Measurements from ENCODE around the gene EYS. TPM values are rescaled to one million over a fixed set of nuclear protein-coding genes. Genes with fewer than 3 reads are reported as not detected.

EYS gene
- total and polyA plus RNA-seq, 4 donors: 0.53 to 4.5 (median 2.4) TPM

DNA sequence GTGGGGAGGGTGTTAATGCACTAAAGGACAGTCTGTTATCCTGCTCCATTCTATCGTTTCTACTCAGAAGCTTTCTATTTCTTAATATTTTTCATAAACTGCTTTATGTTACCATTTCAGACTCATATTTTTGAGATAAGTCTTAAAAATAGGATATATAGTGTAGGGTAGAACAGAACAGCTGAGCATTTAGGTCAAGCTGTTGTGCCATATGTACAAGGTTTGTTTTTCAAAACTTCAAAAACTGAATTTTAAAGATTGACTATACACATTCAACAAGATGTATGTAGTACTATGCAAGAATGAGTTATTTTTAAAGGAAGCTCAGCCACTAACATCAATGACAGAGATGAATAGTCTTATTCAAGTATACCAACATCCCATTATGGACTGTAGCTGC is 1634.3 kb downstream of the EYS start:
- DNase-seq (ENCODE audit: low read depth in 4 of 6, low spot score in 6 of 6): peak in 1 of 6 donors; percentile 74
- WGBS (ENCODE audit: insufficient coverage): no CpG with 5 or more reads among the region's 1 CpG
- Histone ChIP-seq H3K4me1 (ENCODE audit: control insufficient read depth, insufficient read depth, low read length) (no peaks in the 10 kb centered on the region), H3K4me3 (ENCODE audit: low read depth, low read length) (no peak overlapping the region), H3K27ac (ENCODE audit: low read depth, low read length) (no peak overlapping the region), H3K9me3 (ENCODE audit: control insufficient read depth, insufficient read depth, low read length) (no peaks in the 10 kb centered on the region), H3K36me3 (ENCODE audit: control insufficient read depth, insufficient read depth, low read length) (no peaks in the 10 kb centered on the region), H3K27me3 (ENCODE audit: control insufficient read depth, insufficient read depth, low read length) (no peaks in the 10 kb centered on the region)

DNA sequence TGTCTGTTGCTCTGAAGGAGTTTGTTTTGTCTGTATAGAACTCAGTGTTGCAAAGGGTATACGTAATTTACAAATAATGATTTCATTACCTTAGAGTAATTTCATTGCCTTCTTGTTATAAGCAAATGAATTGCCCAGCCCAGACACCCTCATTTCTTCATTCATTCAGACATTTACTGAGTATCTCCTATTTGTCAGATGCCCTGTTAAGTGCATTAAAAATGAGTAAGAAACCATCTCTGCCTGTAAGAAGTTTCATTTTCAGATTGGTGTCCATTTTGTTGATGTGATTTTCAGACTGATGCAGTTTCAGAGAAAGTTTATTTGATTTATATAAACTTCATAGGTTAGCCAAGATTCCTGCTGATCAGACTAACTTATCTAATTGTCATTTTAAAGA is 1642.1 kb downstream of the EYS start:
- no CpG with 5 or more reads among the region's 1 CpG for WGBS (ENCODE audit: insufficient coverage)
- DNase-seq (ENCODE audit: low read depth in 4 of 6, low spot score in 6 of 6): no peak
- Histone ChIP-seq H3K27me3 (ENCODE audit: control insufficient read depth, insufficient read depth, low read length) (no peaks in the 10 kb centered on the region), H3K4me3 (ENCODE audit: low read depth, low read length) (no peak overlapping the region), H3K9me3 (ENCODE audit: control insufficient read depth, insufficient read depth, low read length) (no peaks in the 10 kb centered on the region), H3K4me1 (ENCODE audit: control insufficient read depth, insufficient read depth, low read length) (no peaks in the 10 kb centered on the region), H3K27ac (ENCODE audit: low read depth, low read length) (no peak overlapping the region), H3K36me3 (ENCODE audit: control insufficient read depth, insufficient read depth, low read length) (no peaks in the 10 kb centered on the region)

- 100% methylated on average over 1 of the region's 5 CpGs for WGBS (ENCODE audit: insufficient coverage)
- Histone ChIP-seq H3K9me3 (ENCODE audit: control insufficient read depth, insufficient read depth, low read length) (no peaks in the 10 kb centered on the region), H3K27me3 (ENCODE audit: control insufficient read depth, insufficient read depth, low read length) (no peaks in the 10 kb centered on the region), H3K36me3 (ENCODE audit: control insufficient read depth, insufficient read depth, low read length) (no peaks in the 10 kb centered on the region), H3K4me1 (ENCODE audit: control insufficient read depth, insufficient read depth, low read length) (no peaks in the 10 kb centered on the region), H3K4me3 (ENCODE audit: low read depth, low read length) (no peak overlapping the region), H3K27ac (ENCODE audit: low read depth, low read length) (no peak overlapping the region)
- no peak for DNase-seq (ENCODE audit: low read depth in 4 of 6, low spot score in 6 of 6)
These were observed 1643.9 kb downstream of the EYS start for GRCh38 chr6:64062960-64063683.

DNA sequence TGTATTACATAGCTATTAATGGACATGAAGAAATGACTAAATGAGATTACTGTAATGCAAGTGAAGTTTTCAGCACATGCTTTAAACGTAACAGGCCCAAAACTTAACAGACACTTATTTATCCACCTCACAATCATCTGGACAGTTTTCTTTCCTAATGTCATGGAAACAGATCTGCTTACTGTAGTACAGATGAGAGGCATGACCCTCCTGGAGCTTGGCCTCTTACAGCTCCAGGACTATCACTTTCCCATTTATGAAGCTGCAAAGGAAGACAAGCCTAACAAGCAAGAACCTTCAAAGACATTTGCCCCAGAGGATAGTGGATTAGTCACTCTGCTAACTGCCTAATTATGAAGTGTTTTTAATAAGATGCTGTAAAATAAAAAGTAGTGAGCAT is 1652.2 kb downstream of the EYS start:
- DNase-seq (ENCODE audit: low read depth in 4 of 6, low spot score in 6 of 6): no peak
- H3K36me3 ChIP-seq (ENCODE audit: control insufficient read depth, insufficient read depth, low read length): no peaks in the 10 kb centered on the region
- no peak overlapping the region for H3K27ac ChIP-seq (ENCODE audit: low read depth, low read length)
- no peaks in the 10 kb centered on the region for H3K9me3 ChIP-seq (ENCODE audit: control insufficient read depth, insufficient read depth, low read length)
- no peaks in the 10 kb centered on the region for H3K4me1 ChIP-seq (ENCODE audit: control insufficient read depth, insufficient read depth, low read length)
- WGBS (ENCODE audit: insufficient coverage): no CpG with 5 or more reads among the region's 1 CpG
- no peak overlapping the region for H3K4me3 ChIP-seq (ENCODE audit: low read depth, low read length)
- H3K27me3 ChIP-seq (ENCODE audit: control insufficient read depth, insufficient read depth, low read length): no peaks in the 10 kb centered on the region

GRCh38 chr6:64050590-64050989 is 1656.4 kb downstream of the EYS start:
- Histone ChIP-seq H3K9me3 (ENCODE audit: control insufficient read depth, insufficient read depth, low read length) (no peaks in the 10 kb centered on the region), H3K36me3 (ENCODE audit: control insufficient read depth, insufficient read depth, low read length) (no peaks in the 10 kb centered on the region), H3K27me3 (ENCODE audit: control insufficient read depth, insufficient read depth, low read length) (no peaks in the 10 kb centered on the region), H3K27ac (ENCODE audit: low read depth, low read length) (no peak overlapping the region), H3K4me3 (ENCODE audit: low read depth, low read length) (no peak overlapping the region), H3K4me1 (ENCODE audit: control insufficient read depth, insufficient read depth, low read length) (no peaks in the 10 kb centered on the region)
- DNase-seq (ENCODE audit: low read depth in 4 of 6, low spot score in 6 of 6): peak in 1 of 6 donors; percentile 6
- WGBS (ENCODE audit: insufficient coverage): no CpG with 5 or more reads among the region's 1 CpG

GRCh38 chr6:64049736-64050135 is 1657.3 kb downstream of the EYS start:
- DNase-seq (ENCODE audit: low read depth in 4 of 6, low spot score in 6 of 6): no peak
- Histone ChIP-seq H3K27me3 (ENCODE audit: control insufficient read depth, insufficient read depth, low read length) (no peaks in the 10 kb centered on the region), H3K9me3 (ENCODE audit: control insufficient read depth, insufficient read depth, low read length) (no peaks in the 10 kb centered on the region), H3K36me3 (ENCODE audit: control insufficient read depth, insufficient read depth, low read length) (no peaks in the 10 kb centered on the region), H3K4me3 (ENCODE audit: low read depth, low read length) (no peak overlapping the region), H3K4me1 (ENCODE audit: control insufficient read depth, insufficient read depth, low read length) (no peaks in the 10 kb centered on the region), H3K27ac (ENCODE audit: low read depth, low read length) (no peak overlapping the region)
- no CpG with 5 or more reads among the region's 2 CpGs for WGBS (ENCODE audit: insufficient coverage)

- no peaks in the 10 kb centered on the region for H3K9me3 ChIP-seq (ENCODE audit: control insufficient read depth, insufficient read depth, low read length)
- no peaks in the 10 kb centered on the region for H3K27me3 ChIP-seq (ENCODE audit: control insufficient read depth, insufficient read depth, low read length)
- no CpG with 5 or more reads among the region's 1 CpG for WGBS (ENCODE audit: insufficient coverage)
- DNase-seq (ENCODE audit: low read depth in 4 of 6, low spot score in 6 of 6): no peak
- no peak overlapping the region for H3K27ac ChIP-seq (ENCODE audit: low read depth, low read length)
- no peaks in the 10 kb centered on the region for H3K36me3 ChIP-seq (ENCODE audit: control insufficient read depth, insufficient read depth, low read length)
- H3K4me1 ChIP-seq (ENCODE audit: control insufficient read depth, insufficient read depth, low read length): no peaks in the 10 kb centered on the region
- no peak overlapping the region for H3K4me3 ChIP-seq (ENCODE audit: low read depth, low read length)
These were observed 1660.2 kb downstream of the EYS start for GRCh38 chr6:64046746-64047208.

DNA sequence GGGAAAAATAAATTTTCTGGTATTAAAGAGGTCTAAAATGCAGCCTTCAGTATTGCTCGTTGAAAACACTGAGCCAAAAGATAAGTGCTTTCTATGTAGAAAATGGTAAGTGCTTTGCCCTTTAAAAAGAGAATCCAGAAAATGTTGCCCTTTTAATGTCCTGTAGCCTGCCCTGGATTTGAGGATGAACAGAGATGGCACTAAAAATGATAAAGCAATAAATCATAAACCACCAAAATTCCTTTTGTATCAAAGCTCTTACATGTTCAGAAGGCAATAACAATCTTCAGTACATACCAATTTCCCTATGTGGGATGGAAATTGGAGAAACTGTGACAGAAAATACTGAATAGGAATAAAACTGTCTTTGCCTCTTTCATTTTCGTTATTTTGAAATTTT is 1665.7 kb downstream of the EYS start:
- Histone ChIP-seq H3K4me1 (ENCODE audit: control insufficient read depth, insufficient read depth, low read length) (no peaks in the 10 kb centered on the region), H3K27me3 (ENCODE audit: control insufficient read depth, insufficient read depth, low read length) (no peaks in the 10 kb centered on the region), H3K36me3 (ENCODE audit: control insufficient read depth, insufficient read depth, low read length) (no peaks in the 10 kb centered on the region), H3K27ac (ENCODE audit: low read depth, low read length) (no peak overlapping the region), H3K4me3 (ENCODE audit: low read depth, low read length) (no peak overlapping the region), H3K9me3 (ENCODE audit: control insufficient read depth, insufficient read depth, low read length) (no peaks in the 10 kb centered on the region)
- 43% methylated on average over 1 of the region's 2 CpGs for WGBS (ENCODE audit: insufficient coverage)
- no peak for DNase-seq (ENCODE audit: low read depth in 4 of 6, low spot score in 6 of 6)

DNA sequence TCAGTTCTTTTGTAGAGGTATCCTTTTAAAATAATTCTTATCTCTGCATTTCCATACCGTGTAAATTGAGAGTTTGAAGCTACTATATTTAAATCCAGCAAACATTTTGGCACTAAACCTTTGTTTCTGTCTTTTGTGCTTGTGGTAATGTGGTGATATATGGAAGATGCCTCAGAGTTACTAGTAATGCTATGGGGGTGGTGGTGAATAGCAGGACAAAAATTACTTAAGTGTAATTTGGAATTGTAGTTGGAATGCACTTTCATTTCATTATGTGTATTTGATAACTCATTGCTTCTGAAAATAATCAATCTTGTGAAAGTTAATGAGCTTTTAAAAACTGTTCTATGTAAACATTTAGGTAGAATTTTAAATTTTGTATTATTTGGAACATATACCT is 1666.9 kb downstream of the EYS start:
- WGBS (ENCODE audit: insufficient coverage): no CpG with 5 or more reads among the region's 1 CpG
- peak in 1 of 6 donors; percentile 31 for DNase-seq (ENCODE audit: low read depth in 4 of 6, low spot score in 6 of 6)
- no peaks in the 10 kb centered on the region for H3K9me3 ChIP-seq (ENCODE audit: control insufficient read depth, insufficient read depth, low read length)

GRCh38 chr6:64037427-64037826 is 1669.6 kb downstream of the EYS start:
- H3K4me3 ChIP-seq (ENCODE audit: low read depth, low read length): no peak overlapping the region
- DNase-seq (ENCODE audit: low read depth in 4 of 6, low spot score in 6 of 6): peak in 1 of 6 donors; percentile 26
- WGBS (ENCODE audit: insufficient coverage): no CpG with 5 or more reads among the region's 1 CpG

More for the DNA sequence above, 1666.9 kb downstream of the EYS start:
- H3K4me1 ChIP-seq (ENCODE audit: control insufficient read depth, insufficient read depth, low read length): no peaks in the 10 kb centered on the region
- H3K27me3 ChIP-seq (ENCODE audit: control insufficient read depth, insufficient read depth, low read length): no peaks in the 10 kb centered on the region
- H3K27ac ChIP-seq (ENCODE audit: low read depth, low read length): no peak overlapping the region
- no peaks in the 10 kb centered on the region for H3K36me3 ChIP-seq (ENCODE audit: control insufficient read depth, insufficient read depth, low read length)
- no peak overlapping the region for H3K4me3 ChIP-seq (ENCODE audit: low read depth, low read length)

More at GRCh38 chr6:64037427-64037826, 1669.6 kb downstream of the EYS start:
- H3K27ac ChIP-seq (ENCODE audit: low read depth, low read length): no peak overlapping the region
- H3K27me3 ChIP-seq (ENCODE audit: control insufficient read depth, insufficient read depth, low read length): no peaks in the 10 kb centered on the region
- H3K9me3 ChIP-seq (ENCODE audit: control insufficient read depth, insufficient read depth, low read length): no peaks in the 10 kb centered on the region
- no peaks in the 10 kb centered on the region for H3K36me3 ChIP-seq (ENCODE audit: control insufficient read depth, insufficient read depth, low read length)
- H3K4me1 ChIP-seq (ENCODE audit: control insufficient read depth, insufficient read depth, low read length): no peaks in the 10 kb centered on the region

Measured in spinal cord (tissue), 10 donors.